Ramos (cell line): ENCODE measurements around the gene SRPK3.

Experiments
- in situ Hi-C: fragments of 300-500 bp; cut with MboI; formaldehyde crosslinking; loops from one replicate; pipeline ENCODE4 v1.14.3; 2022; ENCODE audit warnings: low sequenced_read_pairs; ENCODE audit not compliant: unreplicated experiment

The SRPK3 gene

GRCh38 chrX:153743468-153744209, 37.2 kb upstream of the SRPK3 start:
- in situ Hi-C loops = loop anchor here (25.0 kb wide), 1 partner anchor 794 kb away; the partner anchor contains the start of genes G6PD and IKBKG

DNA sequence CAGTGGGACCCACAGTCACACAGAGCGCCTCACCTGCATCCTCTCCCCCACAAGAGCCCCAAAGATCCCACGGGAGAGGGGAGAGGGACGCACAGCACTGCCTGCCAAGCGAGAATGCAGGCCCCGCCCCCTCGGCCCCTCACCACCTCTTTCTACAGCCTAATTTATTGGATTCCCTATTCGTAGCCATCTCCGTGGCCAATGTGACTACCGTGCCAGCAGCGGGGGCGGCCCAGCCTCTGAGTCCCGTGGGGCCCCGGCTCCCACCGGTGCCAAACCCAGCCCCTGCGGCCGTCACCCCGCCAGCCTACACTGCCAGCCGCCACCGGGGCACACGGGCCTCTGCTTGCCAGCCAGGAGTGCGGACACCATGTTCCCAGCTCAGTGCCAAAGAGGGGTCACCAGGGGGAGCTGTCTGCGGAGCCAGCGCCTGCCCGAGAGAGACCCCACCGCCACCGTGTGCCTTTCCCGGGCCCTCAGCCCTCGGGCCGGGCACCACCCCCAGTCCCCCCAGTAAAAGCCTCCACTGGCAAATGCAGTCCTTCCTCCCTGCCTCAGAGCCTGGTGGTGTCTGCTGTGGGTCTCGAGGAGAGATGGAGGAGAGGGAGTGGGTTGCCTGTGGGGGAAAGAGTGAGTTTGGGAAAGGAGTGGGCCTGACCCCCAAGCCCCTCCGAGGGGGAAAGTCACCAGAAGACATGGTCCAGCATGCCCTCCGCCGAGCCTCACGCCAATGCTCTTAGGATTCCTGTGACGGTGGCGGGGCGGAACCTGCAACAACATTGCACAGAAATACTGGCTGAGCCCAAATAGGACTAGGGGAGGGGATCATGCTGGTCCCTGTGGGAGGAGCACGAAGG, 36.4 kb upstream of the SRPK3 start:
- in situ Hi-C loops = loop anchor here (25.0 kb wide), 1 partner anchor 793 kb away; the partner anchor contains the start of genes G6PD and IKBKG

DNA sequence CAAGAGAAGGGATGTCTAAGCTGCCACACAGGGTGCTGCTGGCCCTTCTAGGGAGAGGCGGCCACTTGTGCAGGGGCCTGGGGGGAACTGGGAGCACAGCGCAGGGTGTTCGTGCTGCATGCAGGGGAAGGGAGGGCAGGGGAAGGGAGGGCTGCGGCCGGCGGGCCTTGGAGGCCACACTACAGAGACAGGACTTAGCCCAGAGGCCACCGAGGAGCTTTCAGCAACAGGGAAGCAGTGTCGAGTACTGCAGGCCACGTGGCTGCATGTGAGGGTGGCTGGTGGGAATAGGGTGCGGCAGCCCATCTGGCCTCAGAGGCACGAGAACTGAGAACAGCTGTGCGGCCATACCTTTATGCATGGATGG, 35.8 kb upstream of the SRPK3 start:
- in situ Hi-C loops = loop anchor here (25.0 kb wide), 1 partner anchor 792 kb away; the partner anchor contains the start of genes G6PD and IKBKG

DNA sequence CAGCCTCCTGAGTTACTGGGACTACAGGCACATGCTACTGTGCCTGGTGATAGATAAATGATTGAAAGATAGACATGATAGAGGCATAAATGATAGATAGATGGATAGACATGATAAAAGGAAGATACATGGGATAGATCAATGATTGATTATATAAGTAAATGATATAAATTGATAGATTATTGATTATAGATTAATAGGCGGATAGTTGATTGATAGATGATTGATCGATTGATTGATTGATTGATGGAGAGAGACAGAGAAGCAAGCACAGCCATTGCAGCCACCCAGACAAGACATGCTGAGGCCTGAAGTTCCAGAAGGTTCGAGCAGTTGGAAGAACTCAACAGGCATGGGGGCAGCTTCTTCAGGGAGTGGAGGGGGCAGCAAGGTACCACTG, 34.5 kb upstream of the SRPK3 start:
- in situ Hi-C loops = loop anchor here (25.0 kb wide), 1 partner anchor 791 kb away; the partner anchor contains the start of genes G6PD and IKBKG

DNA sequence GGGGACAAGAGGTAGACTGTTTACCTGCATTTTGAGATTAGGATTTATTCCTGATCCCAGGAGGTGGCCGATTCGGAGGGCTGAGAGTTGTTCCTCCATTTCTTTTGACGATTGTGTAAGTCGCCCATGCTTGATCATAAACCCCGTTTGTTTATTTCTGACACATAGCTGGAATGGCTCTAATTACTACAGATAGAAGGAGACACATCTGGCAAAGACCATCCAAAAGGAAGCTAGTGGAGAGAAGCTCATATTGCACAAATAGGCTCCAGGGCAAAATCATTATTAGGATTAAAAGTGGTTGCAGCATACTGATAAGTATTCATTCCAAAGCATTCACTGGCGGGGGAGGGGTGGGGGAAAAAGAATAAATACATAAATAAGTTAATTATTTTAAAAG, 33.9 kb upstream of the SRPK3 start:
- in situ Hi-C loops = loop anchor here (25.0 kb wide), 1 partner anchor 790 kb away; the partner anchor contains the start of genes G6PD and IKBKG

DNA sequence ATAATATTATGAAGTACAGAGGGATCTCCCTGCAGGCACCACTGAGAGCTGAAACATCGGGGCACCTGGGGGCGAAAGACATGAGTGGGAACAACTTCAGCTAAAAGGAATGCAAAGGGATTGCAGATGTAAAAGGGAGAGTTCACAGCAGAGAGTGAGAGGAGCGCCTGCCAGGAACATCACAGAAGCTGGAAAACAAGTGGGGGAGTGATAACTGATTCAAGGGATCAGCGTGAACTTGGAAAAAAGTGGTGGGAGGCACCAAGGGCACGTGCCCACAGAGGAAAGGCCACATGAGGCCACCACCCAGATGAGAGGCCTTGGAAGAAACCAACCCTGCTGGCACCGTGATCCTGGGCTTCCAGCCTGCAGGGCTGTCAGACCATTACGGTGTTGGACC, 31.8 kb upstream of the SRPK3 start:
- in situ Hi-C loops = loop anchor here (25.0 kb wide), 1 partner anchor 788 kb away; the partner anchor contains the start of genes G6PD and IKBKG

GRCh38 chrX:153750127-153750774, 30.6 kb upstream of the SRPK3 start:
- in situ Hi-C loops = no loop called here

DNA sequence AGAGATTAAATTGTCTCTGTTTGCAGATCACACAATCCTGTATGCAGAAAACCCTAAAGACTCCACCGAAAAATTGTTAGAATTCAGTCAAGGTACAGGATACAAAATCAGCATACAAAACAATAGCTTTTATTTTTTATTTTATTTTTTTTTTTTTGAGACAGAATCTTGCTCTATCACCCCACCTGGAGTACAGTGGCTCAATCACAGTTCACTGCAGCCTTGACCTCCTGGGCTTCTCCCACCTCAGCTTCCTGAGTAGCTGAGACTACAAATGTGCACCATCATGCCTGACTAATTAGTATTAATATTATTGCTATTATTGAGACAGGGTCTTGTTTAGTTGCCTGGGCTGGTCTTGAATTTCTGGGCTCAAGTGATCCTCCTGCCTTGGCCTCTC, 25.7 kb upstream of the SRPK3 start:
- in situ Hi-C loops = no loop called here

DNA sequence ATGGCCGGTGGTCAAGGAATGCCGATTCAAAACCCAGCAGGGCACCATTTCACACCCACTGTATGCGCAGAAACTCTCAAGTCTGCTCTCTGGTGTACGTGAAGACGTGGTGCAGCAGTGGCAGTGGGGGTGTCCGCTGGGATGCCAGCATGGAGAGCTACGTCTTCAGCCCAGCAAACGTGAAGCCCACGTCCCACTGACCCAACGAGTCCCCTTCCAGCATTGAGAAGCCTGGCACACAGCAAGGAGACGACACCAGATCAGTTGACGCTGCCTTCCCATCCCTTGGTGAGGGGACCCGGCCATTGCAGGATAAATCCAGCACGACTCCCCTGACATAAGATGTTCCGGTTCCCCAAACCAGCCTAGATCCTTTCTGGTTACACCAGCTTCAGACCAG, 19.0 kb upstream of the SRPK3 start:
- in situ Hi-C loops = loop anchor here (10.0 kb wide), 1 partner anchor 193 kb away; no protein-coding TSS in a partner anchor

- in situ Hi-C loops = loop anchor here (10.0 kb wide), 1 partner anchor 192 kb away; no protein-coding TSS in a partner anchor
Observed at GRCh38 chrX:153762626-153763173, 18.1 kb upstream of the SRPK3 start.

DNA sequence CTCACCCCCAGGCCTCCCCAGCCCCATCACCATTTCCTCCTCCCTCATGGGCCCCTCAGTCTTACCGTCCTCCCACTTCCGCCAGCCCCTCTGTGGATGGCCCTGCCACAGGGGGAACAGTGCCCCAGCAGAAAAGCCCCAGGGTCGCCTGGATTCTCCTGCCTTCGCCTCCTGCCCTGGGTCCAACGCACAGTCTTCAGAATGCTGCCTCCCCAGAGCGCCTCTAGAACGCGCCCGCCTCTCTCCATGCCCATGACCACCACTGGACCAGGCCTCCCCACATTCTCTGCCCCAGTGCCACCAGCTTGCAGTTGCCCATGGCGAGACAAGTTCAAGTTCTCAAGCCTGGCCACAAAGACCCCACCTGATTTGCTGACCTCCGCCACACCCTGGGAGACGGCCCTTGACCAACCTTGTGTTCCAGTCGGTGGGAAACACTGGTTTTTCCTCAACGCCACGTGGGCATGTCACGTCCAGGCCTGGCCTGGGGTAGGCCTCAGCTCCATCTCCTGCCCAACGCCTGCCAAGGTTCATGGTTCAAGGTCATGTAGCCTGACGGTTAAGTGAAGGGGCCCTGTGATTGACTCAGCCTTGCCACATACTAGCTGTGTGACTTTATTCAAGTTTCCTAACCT, 17.4 kb upstream of the SRPK3 start:
- in situ Hi-C loops = loop anchor here (10.0 kb wide), 1 partner anchor 191 kb away; no protein-coding TSS in a partner anchor

DNA sequence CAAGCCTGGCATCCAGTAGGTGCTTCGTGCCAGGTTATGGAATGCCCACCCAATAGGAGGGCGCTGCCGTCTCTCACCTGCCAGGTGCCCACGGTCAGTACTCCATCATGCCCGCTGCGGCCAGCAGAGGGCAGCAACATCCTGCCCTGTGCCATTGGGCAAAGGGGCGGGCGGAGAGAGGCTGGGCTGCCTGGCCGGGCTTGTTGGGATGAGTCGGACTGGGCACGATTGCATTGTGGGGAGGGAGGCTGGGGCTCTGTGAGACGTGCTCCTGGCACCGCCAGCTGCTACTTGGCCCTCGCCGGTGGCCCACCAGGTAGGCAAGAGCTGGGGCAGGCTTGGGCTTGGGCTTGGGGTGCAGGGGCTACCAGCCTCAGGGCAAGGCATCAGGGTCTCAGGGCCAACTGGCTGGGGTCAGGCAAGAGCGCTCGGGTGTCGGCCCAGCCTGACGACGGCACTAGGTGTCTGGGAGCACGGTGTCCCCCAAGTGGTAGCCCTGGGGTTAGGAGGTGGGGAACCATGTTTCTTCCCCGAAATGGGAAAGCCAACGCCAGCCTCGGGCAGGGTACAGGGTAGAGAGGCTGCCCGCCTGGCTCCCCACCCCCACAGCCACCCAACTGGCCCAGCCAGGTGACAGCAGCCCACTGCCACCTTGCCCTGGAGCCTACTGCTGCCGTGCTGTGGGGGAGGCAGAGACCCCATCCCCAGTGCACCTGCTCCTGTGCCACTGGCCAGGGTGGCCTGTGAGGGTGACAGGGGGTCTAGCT, 16.7 kb upstream of the SRPK3 start, which contains the start of gene PLXNB3:
TSS of gene PLXNB3 (plus strand) at position 261 of the 767 bp plus-strand sequence. CDS start 1,287 bp downstream, outside the sequence.
- in situ Hi-C loops = loop anchor here (10.0 kb wide), 1 partner anchor 191 kb away; no protein-coding TSS in a partner anchor

GRCh38 chrX:153764786-153765137, 16.1 kb upstream of the SRPK3 start:
- in situ Hi-C loops = loop anchor here (10.0 kb wide), 1 partner anchor 190 kb away; no protein-coding TSS in a partner anchor

- in situ Hi-C loops = loop anchor here (10.0 kb wide), 1 partner anchor 189 kb away; no protein-coding TSS in a partner anchor
Observed at GRCh38 chrX:153765138-153766079, 15.4 kb upstream of the SRPK3 start.

DNA sequence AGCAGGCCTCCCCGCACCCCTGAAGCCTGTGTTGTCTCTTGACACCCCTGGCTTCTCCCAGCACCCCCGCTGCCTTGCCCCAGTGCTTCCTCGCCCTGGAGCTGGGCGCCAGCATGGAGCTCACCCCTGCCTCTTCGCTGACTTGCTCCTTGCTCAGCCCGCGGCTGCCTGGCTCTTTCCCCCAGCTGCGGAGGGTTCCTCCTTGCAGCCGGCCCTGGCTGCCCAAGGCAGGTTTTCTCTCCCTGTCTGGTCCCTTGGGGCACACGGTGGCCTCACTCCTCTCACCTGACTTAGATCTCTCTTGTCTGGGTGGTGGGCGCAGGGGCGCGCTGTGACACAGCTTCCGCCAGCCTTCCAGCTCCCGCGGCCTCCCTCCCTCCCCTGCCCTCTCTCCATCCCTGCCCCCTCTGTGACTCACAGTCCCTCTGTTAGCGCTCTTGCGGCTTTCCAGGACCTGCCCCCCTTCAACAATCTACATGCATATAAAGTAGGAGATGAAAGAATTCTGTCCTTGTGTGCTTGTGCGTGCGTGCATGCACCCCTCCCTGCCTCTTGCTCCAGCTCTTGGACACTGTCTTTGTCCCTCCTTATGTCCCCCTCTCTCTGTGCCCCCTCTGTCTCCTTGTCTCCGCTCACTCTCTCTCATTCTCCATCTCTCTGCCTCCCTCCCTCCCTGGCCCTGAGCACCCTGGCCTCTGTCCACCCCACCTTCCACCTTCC, 14.6 kb upstream of the SRPK3 start:
- in situ Hi-C loops = loop anchor here (10.0 kb wide), 1 partner anchor 189 kb away; no protein-coding TSS in a partner anchor

GRCh38 chrX:153766871-153767673, 13.8 kb upstream of the SRPK3 start:
- in situ Hi-C loops = loop anchor here (10.0 kb wide), 1 partner anchor 188 kb away; no protein-coding TSS in a partner anchor
